GM23338 (cell line): Measurements from ENCODE around the gene PEX13. TPM values are rescaled to one million over a fixed set of nuclear protein-coding genes. Genes with fewer than 3 reads are reported as not detected.

Experiments used
- CREB1 ChIP-seq: fragments of 250-450 bp; sonication (Bioruptor Pico); IDR thresholded peaks from 2 replicates; pipeline ENCODE4 v1.5.0; 2020; ENCODE audit warnings: low read depth, mild to moderate bottlenecking, moderate library complexity
- CTCF ChIP-seq, 2 experiments: fragments of 200-600 bp in 1 of 2; sonication (generic) in 1 of 2; conservative IDR thresholded peaks; 2 replicates each; pipeline versions ENCODE4 v1.5.1 to v1.6.1; 2016 to 2017; ENCODE audit warnings: antibody characterized with exemption in 2 of 2, low read depth in 2 of 2, mild to moderate bottlenecking in 2 of 2, moderate library complexity in 1 of 2
- REST ChIP-seq: IDR thresholded peaks from one replicate; pipeline ENCODE4 v1.6.1; 2018; ENCODE audit warnings: antibody characterized with exemption; ENCODE audit not compliant: unreplicated experiment
- STAT1 ChIP-seq: IDR thresholded peaks from one replicate; pipeline ENCODE4 v1.6.1; 2016; ENCODE audit warnings: antibody characterized with exemption; ENCODE audit not compliant: unreplicated experiment
- ZNF114 ChIP-seq: fragments of 250-450 bp; sonication (Bioruptor Pico); IDR thresholded peaks from 2 replicates; pipeline ENCODE4 v1.5.0; 2020; ENCODE audit warnings: mild to moderate bottlenecking, moderate library complexity
- ZNF462 ChIP-seq: fragments of 250-450 bp; sonication (Bioruptor Pico); IDR thresholded peaks from 2 replicates; pipeline ENCODE4 v1.5.0; 2020; ENCODE audit warnings: mild to moderate bottlenecking, moderate library complexity
- polyA plus RNA-seq: library from polyadenylated mRNA; unstranded; fragments of >200 nt; fragmentation: Nextera tagmentation; extraction: Ambion mirVana; gene quantifications from 2 replicates; pipeline ENCODE4 v1.2.1, GENCODE V29; 2016
- total RNA-seq: library from RNA; depleted of rRNA; stranded (reverse); fragments of >200 nt; shearing (Covaris generic); gene quantifications from 2 replicates; pipeline ENCODE4 v1.2.3, GENCODE V29; 2014

PEX13 gene
- total and polyA plus RNA-seq, 2 experiments from 2014 or later: 15.8 to 29.2 TPM

GRCh38 chr2:61005736-61006135 lies 11.8 kb upstream of the PEX13 start (continued):
- TF ChIP-seq ZNF462 (CRISPR knock-in tag) (no peak), CREB1 (CRISPR knock-in tag) (no peak), STAT1 (no peak), REST (no peak), ZNF114 (CRISPR knock-in tag) (no peak), CTCF (conservative IDR thresholded peaks at IDR 0.05; ENCODE audit: low read depth in 2 of 2) (no peak)
